GM21367 (cell line): ENCODE results near the gene ADGRG3.

Experiments used
- ATAC-seq: cut with Tn5 transposase; IDR thresholded peaks from one replicate; pipeline ENCODE4 v1.9.1; 2021; ENCODE audit not compliant: unreplicated experiment

The ADGRG3 gene

GRCh38 chr16:57645691-57646387, 22.3 kb upstream of the ADGRG3 start:
- ATAC-seq, result no peak

DNA sequence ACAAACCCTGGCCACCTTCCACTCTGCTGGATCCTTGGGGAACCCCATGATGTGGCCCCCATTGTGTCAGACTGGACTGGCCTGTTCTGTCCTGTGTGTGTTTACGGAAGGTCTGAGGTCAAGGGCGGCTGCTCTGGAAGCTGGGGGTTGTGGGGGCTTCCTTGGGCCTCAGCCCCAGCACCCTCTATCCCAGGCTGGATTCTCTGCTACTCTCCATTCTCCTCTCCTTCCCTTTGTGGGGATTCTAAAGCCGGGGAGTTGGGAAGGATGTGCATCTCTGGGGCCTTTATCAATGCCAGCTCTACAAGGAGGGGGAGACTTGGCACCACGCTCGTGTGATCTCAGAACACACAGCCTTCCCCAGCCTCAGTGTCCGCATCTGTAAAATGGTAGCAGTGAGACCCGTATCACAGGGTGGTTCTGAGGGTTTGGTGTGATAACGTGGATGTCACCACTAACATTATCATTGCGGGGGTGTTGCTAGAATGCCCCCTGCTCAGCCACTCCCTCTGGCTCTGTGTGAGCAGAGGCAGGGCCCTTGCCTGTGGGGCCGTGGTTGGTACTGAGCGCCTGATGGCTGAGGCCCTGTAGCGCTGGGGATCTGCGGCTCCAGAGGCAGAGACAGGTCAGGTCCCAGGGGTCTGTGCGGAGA, 21.6 kb upstream of the ADGRG3 start:
- ATAC-seq, result no peak

- no peak for ATAC-seq
Observed at GRCh38 chr16:57647136-57647875, 20.8 kb upstream of the ADGRG3 start.

GRCh38 chr16:57648125-57648524, 20.0 kb upstream of the ADGRG3 start:
- no peak for ATAC-seq

- peak; percentile 47 for ATAC-seq
Observed at GRCh38 chr16:57648581-57649442, 19.3 kb upstream of the ADGRG3 start.

DNA sequence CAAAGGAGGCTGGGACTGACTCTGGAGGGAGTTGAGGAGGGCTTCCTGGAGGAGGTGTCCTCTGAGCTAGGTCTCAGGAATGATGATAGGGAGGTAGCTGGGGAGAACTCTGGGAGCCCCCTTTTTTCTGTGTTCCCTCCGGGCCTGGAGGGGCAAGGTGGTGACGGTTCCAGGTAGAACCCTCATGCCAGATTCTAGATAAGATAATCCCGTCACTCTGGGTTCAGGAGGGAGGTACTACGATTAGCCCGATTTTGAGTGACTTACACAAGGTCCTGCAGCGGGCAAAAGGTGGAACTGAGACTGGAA, 18.7 kb upstream of the ADGRG3 start:
- ATAC-seq, result no peak

DNA sequence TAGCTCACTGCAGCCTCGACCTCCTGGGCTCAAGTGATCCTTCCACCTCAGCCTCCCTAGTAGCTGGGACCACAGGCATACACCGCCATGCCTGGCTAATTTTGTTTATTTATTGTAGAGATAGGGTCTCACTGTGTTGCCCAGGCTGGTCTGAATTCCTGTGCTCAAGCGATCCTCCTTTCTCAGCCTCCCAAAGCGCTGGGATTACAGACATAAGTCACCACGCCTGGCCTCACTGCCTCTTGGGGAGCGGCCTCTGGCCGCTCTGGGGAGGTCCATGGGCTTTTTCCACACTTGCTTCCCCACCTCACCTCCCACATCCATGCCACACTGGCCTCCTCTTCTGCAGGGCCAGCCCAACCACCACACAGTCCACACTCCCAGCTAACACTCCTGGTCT, 18.3 kb upstream of the ADGRG3 start:
- no peak for ATAC-seq

DNA sequence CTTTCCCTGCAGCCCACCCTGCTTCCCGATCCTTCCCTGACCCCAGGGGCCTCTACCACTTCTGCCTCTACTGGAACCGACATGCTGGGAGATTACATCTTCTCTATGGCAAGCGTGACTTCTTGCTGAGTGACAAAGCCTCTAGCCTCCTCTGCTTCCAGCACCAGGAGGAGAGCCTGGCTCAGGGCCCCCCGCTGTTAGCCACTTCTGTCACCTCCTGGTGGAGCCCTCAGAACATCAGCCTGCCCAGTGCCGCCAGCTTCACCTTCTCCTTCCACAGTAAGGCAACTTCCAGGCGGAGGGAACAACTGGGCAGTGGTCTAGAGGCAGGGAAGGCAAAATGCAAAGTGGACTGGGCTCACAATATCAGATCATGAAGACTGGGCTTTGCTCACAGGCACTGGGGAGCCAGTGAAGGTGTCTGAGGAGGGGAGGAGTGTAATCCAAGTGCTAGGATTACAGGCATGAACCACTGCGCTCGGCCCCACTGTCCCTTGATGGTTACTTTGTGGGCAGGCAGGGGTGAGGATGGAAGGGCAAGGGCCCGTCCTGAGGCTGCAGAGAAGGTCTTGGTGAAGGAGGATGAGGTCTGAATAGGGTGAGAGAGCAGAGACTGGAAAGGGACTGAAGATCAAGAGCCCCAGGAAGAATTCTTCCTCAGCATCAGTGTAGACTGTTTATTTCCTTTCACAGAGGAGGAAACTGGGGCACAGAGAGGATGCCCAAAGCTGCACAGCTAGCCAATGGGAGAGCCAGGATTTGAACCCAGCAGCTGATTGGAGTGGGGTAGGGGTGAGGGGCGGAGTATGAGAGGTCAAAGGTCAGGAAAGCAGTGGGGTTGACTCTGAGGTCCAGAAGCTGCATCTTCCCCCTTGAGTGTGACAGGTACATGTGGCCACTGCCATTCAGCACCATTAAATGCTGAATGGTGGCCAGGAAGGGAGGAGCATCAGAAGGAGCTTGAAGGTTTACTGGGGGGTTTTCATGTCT, 16.5 kb upstream of the ADGRG3 start:
- ATAC-seq, result no peak

- no peak for ATAC-seq
Observed at GRCh38 chr16:57652695-57653471, 15.2 kb upstream of the ADGRG3 start.

- no peak for ATAC-seq
Observed at GRCh38 chr16:57653936-57654335, 14.2 kb upstream of the ADGRG3 start.

DNA sequence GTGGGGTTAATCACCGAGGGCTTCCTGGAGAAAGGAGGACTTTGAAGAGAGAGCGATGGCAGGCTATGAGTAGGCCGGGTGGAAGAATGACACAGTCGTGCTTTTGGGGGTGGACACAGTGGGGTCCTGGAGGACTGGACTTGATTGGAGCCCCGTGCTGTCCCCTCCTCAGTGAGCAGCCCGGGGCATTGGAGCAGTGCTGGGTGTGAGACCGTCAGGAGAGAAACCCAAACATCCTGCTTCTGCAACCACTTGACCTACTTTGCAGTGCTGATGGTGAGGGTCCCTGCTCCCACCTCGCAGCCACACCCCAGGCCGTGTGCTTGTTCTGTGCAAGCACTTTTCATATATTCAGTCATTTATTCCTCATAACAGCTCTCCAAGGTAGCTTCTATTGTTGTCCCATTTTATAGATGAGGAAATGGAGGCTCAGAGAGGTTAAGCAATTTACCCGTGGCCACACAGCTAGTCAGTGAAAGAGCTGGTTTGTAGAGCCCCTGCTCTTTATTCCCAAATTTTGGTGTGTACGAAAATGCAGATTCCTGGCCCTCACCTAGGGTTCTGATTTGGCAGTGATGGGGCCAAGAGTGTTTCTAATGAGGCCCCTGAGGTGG, 11.7 kb upstream of the ADGRG3 start:
- ATAC-seq, result no peak

DNA sequence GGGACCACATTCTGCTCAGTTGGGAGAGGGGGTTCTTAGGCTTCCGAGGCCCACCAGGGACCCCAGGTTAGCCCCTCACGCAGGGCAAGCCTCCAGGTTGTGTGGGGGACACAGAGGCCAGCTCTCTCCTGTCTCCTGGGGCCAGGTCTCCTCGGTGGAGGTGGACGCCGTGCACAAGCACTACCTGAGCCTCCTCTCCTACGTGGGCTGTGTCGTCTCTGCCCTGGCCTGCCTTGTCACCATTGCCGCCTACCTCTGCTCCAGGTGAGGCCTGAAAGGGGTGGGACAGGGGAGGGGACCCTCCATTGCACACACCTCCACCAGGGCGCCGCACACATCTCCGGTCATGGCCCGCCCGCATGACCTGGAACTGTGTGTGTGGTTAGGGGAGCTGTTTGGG, 10.9 kb upstream of the ADGRG3 start:
- ATAC-seq, result no peak

DNA sequence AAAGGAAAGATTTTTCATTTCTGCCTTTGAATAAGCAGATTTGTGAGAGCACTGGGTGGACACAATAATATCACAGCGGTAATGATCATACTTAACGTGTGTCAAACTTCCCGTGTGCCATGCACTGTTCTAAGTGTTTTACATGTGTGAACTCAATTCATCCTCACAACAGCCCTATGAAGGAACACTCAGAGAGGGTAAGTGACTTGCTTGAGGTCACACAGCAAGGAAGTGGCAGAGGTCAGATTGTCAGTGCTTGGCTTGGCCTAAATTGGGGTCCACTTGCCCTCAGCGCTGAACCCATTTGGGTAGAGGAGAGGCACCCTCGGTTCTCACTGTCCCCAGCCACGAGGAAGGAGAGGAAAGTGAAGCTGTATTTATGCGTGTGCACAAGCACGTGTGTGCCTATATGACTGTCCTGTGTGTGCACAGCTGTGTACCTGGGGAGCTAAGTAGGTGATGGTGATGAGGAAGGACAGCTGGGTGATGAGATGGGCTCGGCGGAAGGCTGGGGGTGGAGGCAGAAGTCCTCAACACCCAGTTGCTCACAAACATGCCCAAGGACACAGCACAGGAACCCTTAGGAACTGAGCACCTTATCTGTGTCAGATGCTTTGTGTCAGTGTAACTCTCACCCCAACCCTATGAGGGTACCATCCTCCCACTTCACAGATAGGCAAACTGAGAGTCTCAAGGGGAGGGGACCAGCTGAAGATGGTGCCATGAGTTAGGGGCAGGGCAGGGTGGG, 9.8 kb upstream of the ADGRG3 start:
- no peak for ATAC-seq

DNA sequence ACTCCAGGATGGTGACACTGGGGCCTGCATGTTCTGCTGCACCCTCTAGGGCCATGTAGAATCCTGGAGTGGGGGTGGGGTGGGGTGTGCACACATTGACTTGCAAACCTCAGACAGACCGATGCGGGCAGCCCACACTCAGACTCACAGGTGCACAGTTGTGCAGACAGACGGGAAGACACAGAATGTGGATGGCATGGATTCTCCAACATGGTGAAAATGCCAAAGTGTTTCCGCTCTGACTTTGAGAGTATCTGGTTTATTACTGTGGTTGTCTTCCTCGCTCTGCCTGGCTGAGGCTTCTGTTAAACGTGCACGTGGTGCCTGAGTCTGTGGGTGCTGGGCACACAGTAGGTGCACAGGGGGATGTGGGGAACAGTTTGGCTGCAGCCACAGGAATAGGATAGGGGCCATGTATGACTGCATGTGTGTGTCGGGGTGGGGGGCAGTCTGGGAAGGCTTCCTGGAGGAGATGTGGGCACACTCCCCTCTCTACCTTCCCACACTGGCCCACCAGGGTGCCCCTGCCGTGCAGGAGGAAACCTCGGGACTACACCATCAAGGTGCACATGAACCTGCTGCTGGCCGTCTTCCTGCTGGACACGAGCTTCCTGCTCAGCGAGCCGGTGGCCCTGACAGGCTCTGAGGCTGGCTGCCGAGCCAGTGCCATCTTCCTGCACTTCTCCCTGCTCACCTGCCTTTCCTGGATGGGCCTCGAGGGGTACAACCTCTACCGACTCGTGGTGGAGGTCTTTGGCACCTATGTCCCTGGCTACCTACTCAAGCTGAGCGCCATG, 9.0 kb upstream of the ADGRG3 start:
- ATAC-seq, result no peak

GRCh38 chr16:57660715-57661463, 7.2 kb upstream of the ADGRG3 start:
- ATAC-seq, result no peak

- no peak for ATAC-seq
Observed at GRCh38 chr16:57661510-57661909, 6.6 kb upstream of the ADGRG3 start.
